SK-N-MC (cell line): ENCODE data around the gene RREB1.

Experiments used
- FOXP2 ChIP-seq: optimal IDR thresholded peaks from 2 replicates; pipeline ENCODE3; 2011; ENCODE audit warnings: mild to moderate bottlenecking, moderate library complexity; ENCODE audit not compliant: insufficient read depth; ENCODE audit errors: extremely low read length, control extremely low read depth
- POLR2AphosphoS5 ChIP-seq: IDR thresholded peaks from 2 replicates; pipeline ENCODE4 v1.6.1; 2012; ENCODE audit warnings: mild to moderate bottlenecking, low read depth, low read length, borderline replicate concordance

- TF ChIP-seq FOXP2 (no peak), POLR2AphosphoS5 (no peak)
Measured at GRCh38 chr6:7161845-7162244, 54.1 kb downstream of the RREB1 start.
